ENCODE measurements around the gene SOX30.

The SOX30 gene

GRCh38 chr5:157607371-157608161 lies 44.7 kb downstream of the SOX30 start:
- DNase-seq: no peak

- DNase-seq: no peak
Observed at GRCh38 chr5:157606046-157606445, 46.2 kb downstream of the SOX30 start.

GRCh38 chr5:157603333-157604190 lies 48.7 kb downstream of the SOX30 start:
- DNase-seq: no peak

- DNase-seq: no peak
Observed at GRCh38 chr5:157602505-157602904, 49.7 kb downstream of the SOX30 start.

- DNase-seq: no peak
Observed at GRCh38 chr5:157600252-157600651, 52.0 kb downstream of the SOX30 start.

GRCh38 chr5:157599565-157599964 lies 52.7 kb downstream of the SOX30 start:
- no peak for DNase-seq

- DNase-seq: no peak
Observed at GRCh38 chr5:157598350-157598936, 53.8 kb downstream of the SOX30 start.

GRCh38 chr5:157597277-157597676 lies 55.0 kb downstream of the SOX30 start:
- no peak for DNase-seq

GRCh38 chr5:157596487-157596886 lies 55.8 kb downstream of the SOX30 start:
- DNase-seq: no peak

- no peak for DNase-seq
Observed at GRCh38 chr5:157594675-157595459, 57.4 kb downstream of the SOX30 start.

GRCh38 chr5:157594257-157594656 lies 58.0 kb downstream of the SOX30 start:
- DNase-seq: no peak

GRCh38 chr5:157593052-157593757 lies 59.0 kb downstream of the SOX30 start:
- DNase-seq: no peak

- DNase-seq: no peak
Observed at GRCh38 chr5:157592594-157592993, 59.6 kb downstream of the SOX30 start.

- DNase-seq: no peak
Observed at GRCh38 chr5:157590478-157590877, 61.8 kb downstream of the SOX30 start.

GRCh38 chr5:157584628-157585027 lies 67.6 kb downstream of the SOX30 start:
- no peak for DNase-seq

GRCh38 chr5:157582731-157583620 lies 69.3 kb downstream of the SOX30 start:
- DNase-seq: no peak

GRCh38 chr5:157581901-157582300 lies 70.3 kb downstream of the SOX30 start:
- no peak for DNase-seq

GRCh38 chr5:157578079-157578780 lies 74.0 kb downstream of the SOX30 start:
- DNase-seq: no peak

GRCh38 chr5:157576678-157577077 lies 75.6 kb downstream of the SOX30 start:
- DNase-seq: no peak

All from NCI-H2081 treated with DMSO at 0.1 percent for 48 hours (cell line).